ENCODE data around the gene PCK2. TPM values are rescaled to one million over a fixed set of nuclear protein-coding genes. Genes with fewer than 3 reads are reported as not detected.

Gene PCK2
- total and polyA plus RNA-seq, 12 donors, result 0.75 to 7.3 (median 2.6) TPM

- H3K27ac ChIP-seq, result no peak overlapping the region
- no peaks in the 10 kb centered on the region for H3K9me3 ChIP-seq
- DNase-seq (no peak), ATAC-seq (no peak)
- H3K4me1 ChIP-seq, result peaks cover 0 to 12% (median 6%) of the 10 kb centered on the region in 9 donors
- intact Hi-C loops (cut with DNase I), result loop anchor here in 1 of 10 donors (10.0 kb wide), 1 partner anchor 95 kb away; the partner anchor contains the start of gene DHRS4L2
- TF ChIP-seq CTCF (IDR thresholded peaks at IDR 0.05), result no peak
- H3K36me3 ChIP-seq, result no peaks in the 10 kb centered on the region
- H3K27me3 ChIP-seq, result peaks cover 0 to 39% (median 7%) of the 10 kb centered on the region in 7 donors
- no peak overlapping the region for H3K4me3 ChIP-seq
- WGBS, 2 donors, result 90 to 95% methylated on average over 9 of the region's 9 CpGs
These were observed 14.5 kb upstream of the PCK2 start for GRCh38 chr14:24079491-24080141.

GRCh38 chr14:24080142-24080530, 14.0 kb upstream of the PCK2 start:
- no peak overlapping the region for H3K27ac ChIP-seq
- H3K36me3 ChIP-seq, result no peaks in the 10 kb centered on the region
- peaks cover 0 to 12% (median 6%) of the 10 kb centered on the region in 9 donors for H3K4me1 ChIP-seq
- intact Hi-C loops (cut with DNase I), result loop anchor here in 1 of 10 donors (10.0 kb wide), 1 partner anchor 95 kb away; the partner anchor contains the start of gene DHRS4L2
- no peak overlapping the region for H3K4me3 ChIP-seq
- TF ChIP-seq CTCF (IDR thresholded peaks at IDR 0.05), result no peak
- ATAC-seq, result no peak
- H3K27me3 ChIP-seq, result peaks cover 0 to 39% (median 7%) of the 10 kb centered on the region in 7 donors
- no peak for DNase-seq
- H3K9me3 ChIP-seq, result no peaks in the 10 kb centered on the region
- WGBS, 2 donors, result 82 to 86% methylated on average over 6 of the region's 6 CpGs

- Histone ChIP-seq H3K9me3 (no peaks in the 10 kb centered on the region), H3K4me3 (peak overlapping the region; percentile 8 to 64 (median 60)), H3K27me3 (peaks cover 0 to 39% (median 4%) of the 10 kb centered on the region in 7 donors), H3K4me1 (peaks cover 0 to 12% (median 6%) of the 10 kb centered on the region in 9 donors), H3K36me3 (no peaks in the 10 kb centered on the region), H3K27ac (peak overlapping the region in 5 of 10 donors; percentile 18 to 77 (median 45))
- intact Hi-C loops (cut with DNase I), result loop anchor here in 1 of 10 donors (10.0 kb wide), 1 partner anchor 96 kb away; the partner anchor contains the start of gene DHRS4L2
- ATAC-seq, result peak; percentile 61 to 80 (median 75)
- no peak for TF ChIP-seq CTCF (IDR thresholded peaks at IDR 0.05)
- 0 to 1% methylated on average over 66 to 74 of the region's 74 CpGs for WGBS, 2 donors
- peak; percentile 31 to 48 for DNase-seq
These were observed 13.0 kb upstream of the PCK2 start for GRCh38 chr14:24080888-24081738.

- TF ChIP-seq CTCF (IDR thresholded peaks at IDR 0.05), result no peak
- Histone ChIP-seq H3K36me3 (no peaks in the 10 kb centered on the region), H3K9me3 (no peaks in the 10 kb centered on the region), H3K4me1 (peaks cover 0 to 12% (median 6%) of the 10 kb centered on the region in 9 donors), H3K27ac (peak overlapping the region in 2 of 10 donors; percentile 60 to 77), H3K27me3 (peaks cover 0 to 39% (median 4%) of the 10 kb centered on the region in 7 donors), H3K4me3 (peak overlapping the region; percentile 8 to 64 (median 60))
- ATAC-seq, result no peak
- 23 to 24% methylated on average over 26 of the region's 26 CpGs for WGBS, 2 donors
- intact Hi-C loops (cut with DNase I), result loop anchor here in 1 of 10 donors (10.0 kb wide), 1 partner anchor 97 kb away; the partner anchor contains the start of gene DHRS4L2
- no peak for DNase-seq
These were observed 12.3 kb upstream of the PCK2 start for GRCh38 chr14:24081739-24082211.
